ENCODE measurements around the gene RNF7. TPM values are rescaled to one million over a fixed set of nuclear protein-coding genes. Genes with fewer than 3 reads are reported as not detected.
A peak's percentile ranks its signal among the peaks of the same experiment; 100 is the strongest.
"Not testable (repeated sequence)": the region's sequence is repeated elsewhere in the genome, so short reads cannot be mapped to it uniquely, and the experiment has no call there.

The RNF7 gene
- polyA plus RNA-seq (ENCODE audit: insufficient read length in 12 of 12): 100 to 1,000 TPM in 3 of 12 donors, 10 to 100 TPM in 8, not detected in 1; 58.9 to 143 (median 87.0) TPM
- long read RNA-seq, donor 1, transcript RNF7-202 (3 exons, 805 nt): minor isoform, 16 of 180 reads
- long read RNA-seq, donor 1, transcript RNF7-201 (3 exons, 2,763 nt): major isoform, 134 of 180 reads
- long read RNA-seq, donor 1, partial matches to known transcripts: 26 of 180 reads
- long read RNA-seq, donor 1, other reads (novel, unspliced or antisense): 0 of 180 reads
- long read RNA-seq, donor 2, transcript RNF7-201 (3 exons, 2,763 nt): major isoform, 127 of 144 reads
- long read RNA-seq, donor 2, transcript RNF7-202 (3 exons, 805 nt): minor isoform, 13 of 144 reads
- long read RNA-seq, donor 2, partial matches to known transcripts: 0 of 144 reads
- long read RNA-seq, donor 2, other reads (novel, unspliced or antisense): 0 of 144 reads
- long read RNA-seq, donor 3, transcript RNF7-202 (3 exons, 805 nt): minor isoform, 7 of 77 reads
- long read RNA-seq, donor 3, transcript RNF7-201 (3 exons, 2,763 nt): major isoform, 67 of 77 reads
- long read RNA-seq, donor 3, partial matches to known transcripts: 0 of 77 reads
- long read RNA-seq, donor 3, other reads (novel, unspliced or antisense): 0 of 77 reads
- long read RNA-seq, donor 4, transcript RNF7-202 (3 exons, 805 nt): minor isoform, 8 of 71 reads
- long read RNA-seq, donor 4, transcript RNF7-201 (3 exons, 2,763 nt): major isoform, 55 of 71 reads
- long read RNA-seq, donor 4, partial matches to known transcripts: 6 of 71 reads
- long read RNA-seq, donor 4, other reads (novel, unspliced or antisense): 0 of 71 reads
- long read RNA-seq, donor 5, transcript RNF7-202 (3 exons, 805 nt): minor isoform, 6 of 133 reads
- long read RNA-seq, donor 5, transcript RNF7-201 (3 exons, 2,763 nt): major isoform, 122 of 133 reads
- long read RNA-seq, donor 5, partial matches to known transcripts: 0 of 133 reads
- long read RNA-seq, donor 5, other reads (novel, unspliced or antisense): 0 of 133 reads
- long read RNA-seq, donor 6, transcript RNF7-202 (3 exons, 805 nt): minor isoform, 7 of 100 reads
- long read RNA-seq, donor 6, transcript RNF7-201 (3 exons, 2,763 nt): major isoform, 80 of 100 reads
- long read RNA-seq, donor 6, partial matches to known transcripts: 12 of 100 reads
- long read RNA-seq, donor 6, other reads (novel, unspliced or antisense): 0 of 100 reads
- long read RNA-seq, donor 7, transcript RNF7-202 (3 exons, 805 nt): minor isoform, 5 of 71 reads
- long read RNA-seq, donor 7, transcript RNF7-201 (3 exons, 2,763 nt): major isoform, 55 of 71 reads
- long read RNA-seq, donor 7, partial matches to known transcripts: 7 of 71 reads
- long read RNA-seq, donor 7, other reads (novel, unspliced or antisense): 0 of 71 reads
- long read RNA-seq, donor 8, transcript RNF7-201 (3 exons, 2,763 nt): major isoform, 132 of 150 reads
- long read RNA-seq, donor 8, transcript RNF7-202 (3 exons, 805 nt): minor isoform, 6 of 150 reads
- long read RNA-seq, donor 8, partial matches to known transcripts: 11 of 150 reads
- long read RNA-seq, donor 8, other reads (novel, unspliced or antisense): 0 of 150 reads
- long read RNA-seq, donor 9, transcript RNF7-201 (3 exons, 2,763 nt): major isoform, 79 of 82 reads
- long read RNA-seq, donor 9, partial matches to known transcripts: 0 of 82 reads
- long read RNA-seq, donor 9, other reads (novel, unspliced or antisense): 0 of 82 reads
- long read RNA-seq, donor 10, transcript RNF7-202 (3 exons, 805 nt): minor isoform, 13 of 140 reads
- long read RNA-seq, donor 10, transcript RNF7-203 (4 exons, 1,036 nt): minor isoform, 6 of 140 reads
- long read RNA-seq, donor 10, transcript RNF7-201 (3 exons, 2,763 nt): major isoform, 113 of 140 reads
- long read RNA-seq, donor 10, partial matches to known transcripts: 5 of 140 reads
- long read RNA-seq, donor 10, other reads (novel, unspliced or antisense): 0 of 140 reads
- long read RNA-seq, donor 11, transcript RNF7-201 (3 exons, 2,763 nt): major isoform, 138 of 166 reads
- long read RNA-seq, donor 11, transcript RNF7-202 (3 exons, 805 nt): minor isoform, 13 of 166 reads
- long read RNA-seq, donor 11, partial matches to known transcripts: 9 of 166 reads
- long read RNA-seq, donor 11, other reads (novel, unspliced or antisense): 0 of 166 reads

DNA sequence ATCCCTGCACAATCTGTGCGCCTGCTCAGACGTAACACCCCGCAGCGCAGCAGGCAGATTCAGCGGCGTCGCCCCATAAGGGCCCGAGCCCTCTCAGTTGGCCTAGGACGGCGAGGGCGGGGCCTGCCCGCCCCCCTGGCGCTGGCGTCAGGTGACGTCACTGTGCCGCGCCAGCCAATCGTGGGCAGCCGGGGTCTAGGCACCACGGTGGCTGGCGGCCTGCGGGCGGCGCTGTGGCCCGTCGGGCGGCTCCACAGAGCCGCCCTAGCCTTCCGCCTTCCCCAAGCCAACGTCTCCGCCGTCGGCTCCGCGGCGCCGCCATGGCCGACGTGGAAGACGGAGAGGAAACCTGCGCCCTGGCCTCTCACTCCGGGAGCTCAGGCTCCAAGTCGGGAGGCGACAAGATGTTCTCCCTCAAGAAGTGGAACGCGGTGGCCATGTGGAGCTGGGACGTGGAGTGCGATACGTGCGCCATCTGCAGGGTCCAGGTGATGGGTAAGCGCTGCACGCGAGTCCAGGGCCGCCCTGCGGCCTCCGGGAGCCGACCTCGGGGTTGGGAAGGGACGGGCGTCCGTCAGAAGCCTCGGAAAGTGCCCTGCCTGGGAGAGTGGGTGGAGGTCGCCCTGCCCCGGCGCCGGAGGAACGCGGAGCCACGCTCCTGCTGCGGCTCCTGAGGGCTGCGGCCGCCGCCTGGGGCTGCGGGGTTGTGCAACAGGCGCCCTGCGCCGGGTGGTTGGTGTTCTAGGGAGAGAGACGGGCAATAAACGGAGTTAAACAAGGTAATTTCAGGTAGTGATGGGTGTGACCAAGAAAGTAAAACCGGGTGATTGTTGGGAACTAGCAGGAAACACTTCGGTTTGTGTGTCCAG lies at the start of gene RNF7:
RNF7 (plus strand) TSS at position 277 of the 869 bp plus-strand sequence; CDS start at position 321, 44 bp downstream.
- peak; percentile 95 for DNase-seq

DNA sequence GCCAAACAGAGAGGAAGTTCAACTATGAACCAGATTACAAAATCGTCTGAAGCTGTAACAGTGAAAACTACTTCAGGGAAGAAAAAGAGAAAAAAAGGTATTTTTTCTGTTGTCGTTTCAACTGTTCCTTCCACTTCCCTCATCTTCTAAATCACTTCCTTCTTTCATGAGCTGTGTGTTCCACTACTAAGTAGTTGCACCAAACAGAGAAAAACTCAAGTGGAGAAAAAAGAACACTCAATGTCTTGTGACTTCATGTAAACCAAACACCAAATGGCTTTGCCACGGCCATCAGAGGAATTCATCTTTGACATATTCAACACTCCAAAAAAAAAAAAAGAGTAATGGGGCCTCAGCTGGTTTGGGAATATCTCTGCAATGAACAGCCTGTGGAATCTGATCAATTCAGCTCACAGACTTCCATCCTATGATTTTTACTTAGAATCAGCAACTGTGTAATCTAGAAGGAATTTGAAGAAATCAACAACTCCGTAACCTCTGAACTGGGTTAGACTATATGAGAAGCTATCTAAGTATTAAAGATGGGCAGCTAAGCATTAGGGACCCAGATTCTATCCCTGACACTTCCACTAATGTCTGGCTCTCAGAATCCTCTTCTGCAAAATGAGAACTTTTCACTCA lies 47.5 kb upstream of the RNF7 start:
- no peak for DNase-seq

DNA sequence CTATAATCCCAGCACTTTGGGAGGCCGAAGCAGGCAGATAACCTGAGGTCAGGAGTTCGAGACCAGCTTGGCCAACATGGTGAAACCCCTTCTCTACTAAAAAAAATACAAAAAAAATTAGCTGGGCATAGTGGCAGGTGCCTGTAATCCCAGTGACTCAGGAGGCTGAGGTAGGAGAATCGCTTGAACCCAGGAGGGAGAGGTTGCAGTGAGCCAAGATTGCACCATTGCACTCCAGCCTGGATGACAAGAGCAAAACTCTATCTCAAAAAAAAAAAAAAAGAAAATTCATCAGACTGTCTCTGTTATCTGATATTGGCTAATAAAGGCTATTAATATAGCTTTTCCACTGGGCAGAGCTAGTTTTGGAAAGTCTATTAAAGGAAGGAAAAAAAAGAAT lies 46.6 kb upstream of the RNF7 start:
- DNase-seq: not testable (repeated sequence)

DNA sequence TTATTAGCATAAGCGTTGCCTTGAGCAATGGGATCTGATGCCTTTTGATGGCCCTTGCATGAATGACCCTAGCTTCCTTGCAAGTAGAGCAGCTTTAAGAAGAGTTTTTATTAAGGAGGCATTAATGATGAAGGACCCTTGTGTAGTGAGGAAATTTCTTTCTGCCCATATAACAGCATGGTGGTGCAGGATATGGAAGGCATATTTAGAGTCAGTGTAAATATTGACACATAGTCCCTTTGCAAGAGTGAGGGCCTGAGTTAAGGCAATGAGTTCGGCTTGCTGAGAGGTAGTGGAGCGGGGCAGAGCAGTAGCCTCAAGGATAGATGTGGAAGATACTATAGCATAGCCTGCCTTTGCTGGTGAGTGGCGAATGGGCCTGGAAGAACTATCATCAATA lies 45.1 kb upstream of the RNF7 start:
- not testable (repeated sequence) for DNase-seq

DNA sequence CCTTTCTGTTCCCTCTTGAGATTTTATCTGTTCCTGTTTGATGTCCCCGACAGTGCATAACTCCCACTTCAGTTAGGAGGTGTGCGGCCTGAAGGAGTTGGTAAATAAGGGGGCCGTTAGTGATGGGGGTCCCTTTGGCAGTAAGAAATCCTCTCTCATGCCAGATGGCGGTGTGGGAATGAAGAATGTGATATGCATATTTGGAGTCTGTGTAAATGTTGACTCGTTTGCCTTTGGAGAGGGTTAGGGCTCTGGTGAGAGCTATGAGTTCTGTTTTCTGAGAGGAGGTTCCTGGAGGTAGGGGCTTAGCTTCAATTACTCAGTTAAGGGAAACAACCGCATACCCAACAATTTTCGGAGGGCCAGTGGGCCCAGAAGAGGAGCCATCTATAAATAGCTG lies 38.8 kb upstream of the RNF7 start:
- no peak for DNase-seq

DNA sequence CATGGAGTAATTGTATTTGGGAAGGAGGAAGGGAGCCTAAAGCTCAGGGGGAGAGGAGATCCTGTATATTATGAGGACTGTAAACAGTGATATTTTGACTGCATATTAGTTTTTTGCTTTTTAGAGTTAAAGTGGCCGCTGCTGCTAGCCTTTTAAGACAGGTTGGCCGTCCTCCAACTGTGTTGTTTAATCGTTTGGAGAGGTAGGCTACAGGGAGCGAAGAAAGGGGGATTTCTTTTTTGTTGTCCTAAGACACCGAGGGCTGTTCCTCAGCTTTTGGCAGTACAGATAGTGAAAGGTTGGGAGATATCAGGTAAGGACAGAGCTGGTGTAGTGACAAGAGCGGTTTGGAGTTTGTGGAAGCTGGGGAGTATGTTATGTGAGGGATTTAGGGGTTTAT lies 38.2 kb upstream of the RNF7 start:
- peak; percentile 23 for DNase-seq

DNA sequence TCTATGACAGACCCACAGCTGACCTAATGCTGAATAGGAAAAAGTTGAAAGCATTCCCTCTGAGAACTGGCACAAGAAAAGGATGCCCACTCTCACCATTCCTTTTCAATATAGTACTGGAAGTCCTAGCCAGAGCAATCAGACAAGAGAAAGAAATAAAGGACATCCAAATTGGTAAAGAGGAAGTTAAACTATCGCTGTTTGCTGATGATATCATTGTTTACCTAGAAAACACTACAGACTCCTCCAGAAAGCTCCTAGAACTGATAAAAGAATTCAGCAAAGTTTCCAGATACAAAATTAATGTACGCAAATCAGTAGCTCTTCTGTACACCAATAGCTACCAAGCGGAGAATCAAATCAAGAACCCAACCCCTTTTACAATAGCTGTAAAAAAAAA lies 34.7 kb upstream of the RNF7 start:
- not testable (repeated sequence) for DNase-seq

DNA sequence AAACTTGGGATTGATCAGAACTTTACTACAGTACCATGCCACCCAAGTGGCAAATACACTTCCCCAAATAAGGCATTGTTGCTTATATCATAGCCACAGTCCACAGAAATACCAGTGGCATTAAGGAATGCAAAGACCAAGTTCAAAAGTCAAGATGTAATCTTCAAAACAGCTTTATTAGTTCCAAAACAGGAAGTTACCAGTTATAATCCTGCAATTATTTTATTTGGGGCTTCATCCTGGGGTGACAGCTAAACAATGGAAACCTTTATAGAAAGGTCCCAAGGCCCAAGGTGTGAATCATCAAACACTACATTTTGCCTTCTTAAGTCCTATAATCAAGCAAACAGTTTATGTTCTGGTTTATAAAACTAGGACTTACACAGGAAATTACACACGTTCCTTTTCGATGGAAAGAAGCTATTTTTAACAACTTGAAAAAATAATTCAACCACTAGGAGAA lies 30.3 kb upstream of the RNF7 start:
- no peak for DNase-seq

DNA sequence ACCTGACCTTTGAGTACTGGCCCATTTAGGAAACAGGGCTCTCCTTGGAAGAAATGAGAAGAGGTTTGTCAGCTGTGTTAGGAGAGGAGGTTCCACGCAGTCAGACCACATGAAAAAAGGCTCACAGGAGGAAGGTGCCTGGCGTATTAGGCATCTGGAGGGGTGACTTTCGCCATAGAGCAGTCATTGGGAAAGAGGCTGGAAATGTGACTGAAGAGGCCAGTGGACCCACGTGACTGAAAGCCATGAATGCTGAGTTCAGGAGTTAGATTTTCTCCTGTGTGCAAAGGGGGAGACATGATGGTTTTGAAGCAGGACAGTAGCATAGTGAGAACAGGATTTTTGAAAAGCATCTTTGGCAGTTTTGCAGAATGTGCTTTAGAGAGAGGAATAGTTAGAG lies 29.7 kb upstream of the RNF7 start:
- DNase-seq: no peak

DNA sequence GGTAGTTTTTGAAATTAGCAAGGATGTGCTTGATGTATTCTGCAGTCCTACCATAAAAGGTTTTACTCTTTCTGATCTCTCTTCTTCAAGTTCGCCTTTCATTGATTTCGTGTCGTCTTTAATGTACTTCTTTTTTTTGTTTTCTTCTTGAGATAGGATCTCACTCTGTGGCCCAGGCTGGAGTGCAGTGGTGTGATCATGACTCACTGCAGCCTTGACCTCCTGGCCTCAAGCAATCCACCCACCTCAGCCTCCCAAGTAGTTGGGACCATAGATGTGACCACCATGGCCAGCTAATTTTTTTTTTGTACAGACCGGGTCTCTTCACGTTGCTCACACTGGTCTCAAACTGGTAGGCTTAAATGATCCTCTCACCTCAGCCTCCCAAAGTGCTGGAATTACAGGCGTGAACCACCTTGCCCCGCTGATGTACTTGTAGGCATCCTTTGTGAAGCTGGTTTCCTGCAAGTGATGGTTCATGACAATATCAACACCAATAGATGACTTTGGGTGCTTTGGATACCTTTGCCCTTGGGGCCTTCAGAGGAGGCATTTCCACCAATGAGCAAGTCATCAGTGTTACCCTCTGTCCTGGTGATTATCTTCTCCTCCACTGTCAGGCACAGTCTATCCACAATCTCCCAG lies 28.9 kb upstream of the RNF7 start:
- DNase-seq: no peak

DNA sequence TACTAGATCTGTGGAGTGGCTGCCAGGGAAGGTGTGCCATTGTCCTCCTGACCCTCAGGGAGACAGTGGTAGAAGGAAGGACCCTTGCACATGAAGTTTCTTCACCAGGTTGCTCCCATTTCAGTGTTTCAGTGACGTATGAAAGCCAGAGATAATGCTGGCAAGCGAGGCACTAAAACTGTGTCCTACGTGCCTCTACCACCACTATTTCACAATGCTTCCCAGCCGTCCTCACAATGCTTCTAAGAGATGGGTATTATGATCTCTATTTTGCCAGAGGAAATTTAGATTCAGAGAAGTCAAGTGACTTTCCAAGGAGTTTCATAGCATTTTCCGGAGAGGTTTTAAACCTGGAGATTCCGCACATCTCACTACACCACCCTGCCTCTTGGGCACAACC lies 28.0 kb upstream of the RNF7 start:
- DNase-seq: no peak

DNA sequence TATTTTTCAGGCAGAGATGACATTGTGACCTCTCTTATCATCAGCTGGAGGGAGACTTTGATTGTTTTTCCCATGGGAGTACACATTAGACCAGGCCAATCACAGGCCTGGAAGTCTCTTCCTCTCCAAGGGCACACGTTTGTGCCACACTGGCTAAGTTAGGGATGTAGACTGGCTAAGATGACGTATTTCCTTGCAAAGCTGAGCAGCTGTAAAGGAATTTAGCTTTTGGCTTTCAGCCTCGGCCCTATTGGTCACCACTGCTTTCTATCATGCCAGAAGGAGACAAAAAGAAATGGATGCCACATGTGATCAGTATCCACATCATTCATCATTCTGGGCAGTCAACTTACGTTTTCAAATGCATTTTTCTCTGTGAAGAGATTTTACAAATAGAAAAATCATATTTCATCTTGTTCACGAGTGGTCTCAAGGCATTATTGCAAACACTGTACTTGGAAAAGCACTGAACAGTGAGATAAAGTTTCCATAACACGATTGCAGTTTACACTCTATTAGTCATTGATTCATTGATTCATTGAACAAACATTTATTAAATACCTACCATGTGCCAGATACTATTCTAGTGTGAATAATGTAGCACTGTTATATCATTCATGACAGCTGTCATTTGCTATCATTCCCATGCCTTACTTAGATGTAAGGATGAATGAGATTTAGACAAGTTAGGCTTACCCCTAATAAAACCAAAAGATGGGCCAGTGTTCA lies 27.0 kb upstream of the RNF7 start:
- no peak for DNase-seq

DNA sequence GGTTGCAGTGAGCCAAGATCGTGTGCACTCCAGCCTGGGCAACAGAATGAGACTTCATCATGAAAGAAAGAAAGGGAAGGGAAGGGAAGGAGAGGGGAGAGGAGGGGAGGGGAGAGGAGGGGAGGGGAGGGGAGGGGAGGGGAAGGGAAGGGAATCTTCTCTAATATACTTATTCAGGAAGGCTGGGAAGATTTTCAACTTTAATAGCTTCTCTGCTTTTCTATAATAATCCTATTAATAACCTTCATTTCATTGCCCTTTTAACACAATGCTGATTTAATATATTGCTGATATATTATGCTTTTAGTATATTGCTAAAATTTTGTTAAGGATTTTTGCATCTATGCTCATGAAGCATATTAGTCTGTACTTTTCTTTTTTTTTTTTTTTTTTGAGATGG lies 23.4 kb upstream of the RNF7 start:
- DNase-seq: no peak

DNA sequence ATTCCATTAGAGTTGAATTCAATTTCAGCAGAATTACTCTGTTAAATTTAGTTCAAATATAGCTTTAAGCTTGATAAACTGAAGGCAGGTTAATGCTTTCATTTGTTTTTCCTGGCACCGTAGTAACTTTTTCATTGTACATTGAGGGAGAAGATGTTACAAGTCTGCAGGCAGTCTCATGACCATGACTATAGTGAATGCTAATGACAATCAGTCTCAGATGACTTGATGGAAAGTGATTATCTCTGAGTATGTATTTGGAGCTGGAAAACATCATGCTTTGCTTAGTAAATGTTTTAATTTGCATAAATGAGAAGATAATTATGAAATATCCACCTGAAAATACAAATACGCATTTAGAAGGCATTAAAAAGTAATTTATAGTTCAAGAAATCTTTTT lies 16.0 kb upstream of the RNF7 start:
- no peak for DNase-seq

DNA sequence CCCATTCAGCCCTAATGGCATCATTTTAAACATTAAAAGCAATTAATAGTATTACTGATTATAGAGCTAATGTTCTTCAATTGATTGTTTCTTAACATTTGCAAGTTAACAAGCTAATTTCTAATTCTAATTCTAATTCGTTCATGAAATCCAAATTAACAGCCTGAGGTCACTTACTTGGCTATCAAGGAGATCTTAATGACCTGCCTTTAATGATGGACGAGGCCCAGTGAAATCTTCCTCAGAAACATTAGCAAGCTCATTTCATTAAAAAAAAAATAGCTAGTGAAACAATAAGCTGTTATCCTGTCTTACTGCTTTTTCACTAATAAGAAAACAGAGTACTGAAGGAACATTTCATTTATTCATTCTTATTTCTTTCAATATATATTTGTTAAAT lies 15.4 kb upstream of the RNF7 start:
- no peak for DNase-seq

DNA sequence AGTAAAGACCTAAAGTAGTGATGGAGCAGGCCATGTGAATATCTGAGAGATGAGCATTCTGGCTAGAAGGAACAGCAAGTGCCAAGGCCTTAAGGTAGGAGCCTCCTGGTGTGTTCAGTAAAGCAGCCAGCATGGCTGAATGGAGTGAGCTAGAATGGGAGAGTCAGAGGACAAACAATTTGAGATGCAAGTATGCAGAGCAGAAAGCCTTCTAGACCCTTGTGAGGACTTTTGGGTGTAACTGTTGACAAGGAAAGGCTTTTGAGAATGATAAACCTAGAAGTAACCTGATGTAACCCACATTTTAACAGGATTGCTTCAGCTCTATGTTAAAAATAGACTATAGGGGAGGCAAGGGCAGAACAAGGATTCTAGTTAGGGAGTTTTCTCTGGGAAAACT lies 14.8 kb upstream of the RNF7 start:
- DNase-seq: no peak

DNA sequence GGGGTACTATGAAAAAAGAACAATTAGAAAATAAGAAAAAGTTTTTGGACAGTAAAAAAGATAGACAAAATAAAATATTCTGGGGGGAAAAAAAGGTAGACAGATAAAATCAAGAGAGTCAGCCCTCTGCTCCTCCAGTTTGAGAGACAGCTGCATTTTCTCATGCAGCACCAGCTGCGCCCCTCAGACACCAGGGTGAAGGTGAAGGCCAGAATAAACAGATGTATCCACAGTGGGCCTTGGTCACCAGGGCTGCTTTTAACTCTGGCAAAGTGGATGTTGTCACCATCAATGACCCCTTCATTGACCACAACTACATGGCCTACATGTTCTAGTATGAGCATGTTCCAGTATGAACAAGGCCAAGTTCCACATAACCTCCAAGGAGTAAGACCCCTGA lies 13.9 kb upstream of the RNF7 start:
- no peak for DNase-seq
